ENCODE results near the gene HSF2BP.

DNA sequence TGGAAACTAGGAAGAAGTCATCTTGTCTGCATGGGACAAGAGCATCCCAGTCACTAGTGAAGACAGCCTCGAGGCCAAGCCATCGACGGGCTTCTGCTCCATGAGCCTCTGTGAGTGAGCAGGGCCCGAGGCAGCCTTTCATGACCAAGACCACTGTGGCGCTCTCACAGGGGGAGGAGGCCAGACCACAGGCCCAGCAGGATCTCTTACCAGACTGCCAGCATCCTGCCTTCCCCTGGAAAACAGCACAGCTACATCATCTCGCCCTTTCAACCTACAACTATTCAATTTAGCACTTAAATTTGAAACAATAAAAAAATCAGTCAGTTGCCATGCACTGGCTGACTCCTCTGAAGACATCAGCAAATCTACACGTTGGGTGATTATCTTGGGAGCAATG lies 85.4 kb downstream of the HSF2BP start:
- TF ChIP-seq POLR2AphosphoS5 (IDR thresholded peaks at IDR 0.05) (no peak), POLR2A (IDR thresholded peaks at IDR 0.05) (no peak)

Measured in suprapubic skin (tissue), 4 donors.